ENCODE measurements around the gene BCAM. TPM values are rescaled to one million over a fixed set of nuclear protein-coding genes. Genes with fewer than 3 reads are reported as not detected.

Gene BCAM
- total and polyA plus RNA-seq, 2 of the 4 experiments (the other 2 are of a cell fraction) = 2.3 to 35.7 TPM

DNA sequence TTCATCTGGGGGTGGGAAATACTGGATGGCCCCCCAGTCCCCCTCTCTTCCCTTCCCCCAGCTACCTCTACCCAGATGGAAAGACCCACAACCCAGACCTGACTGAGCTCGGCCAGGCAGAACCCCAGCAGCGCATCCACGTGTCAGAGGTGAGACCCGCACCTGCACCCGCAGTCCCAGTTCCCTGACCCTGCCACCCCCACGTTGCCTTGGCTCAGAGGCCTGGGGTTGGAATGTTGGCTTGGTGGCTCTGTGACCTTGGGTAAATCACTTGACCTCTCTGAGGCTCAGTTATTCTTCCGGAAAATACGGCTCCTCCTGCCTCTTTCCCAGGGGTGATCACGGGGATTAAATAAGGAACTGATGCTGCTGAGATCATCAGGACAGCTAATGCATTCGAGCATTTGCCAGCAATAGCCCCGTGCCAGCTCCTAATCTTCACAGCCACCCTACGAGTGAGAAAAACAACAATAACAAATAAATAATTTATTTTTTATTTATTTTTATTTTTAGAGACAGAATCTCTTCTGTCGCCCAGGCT is 18.9 kb upstream of the BCAM start:
- H3K9ac ChIP-seq (ENCODE audit: low read depth, low read length) = no peak overlapping the region
- H2BK5ac ChIP-seq (ENCODE audit: low read depth, low read length, poor library complexity, severe bottlenecking) = no peak overlapping the region
- H3K14ac ChIP-seq (replicated peaks; ENCODE audit: low read depth, low read length) = no peak overlapping the region
- no peak overlapping the region for H2AFZ ChIP-seq (replicated peaks; ENCODE audit: low read length, poor library complexity)
- 70% methylated on average over 2 of the region's 13 CpGs; no CpG with 5 or more reads in 1 of the 2 experiments for WGBS, 2 experiments (ENCODE audit: extremely low coverage in 2 of 2, insufficient read length in 1 of 2)
- no peaks in the 10 kb centered on the region for H4K20me1 ChIP-seq (ENCODE audit: insufficient read depth, low read length)
- no peak overlapping the region for H3K23ac ChIP-seq (ENCODE audit: low read depth, low read length)
- no TSS peak for BruUV-seq (replicated peaks)
- H2AK5ac ChIP-seq (ENCODE audit: low read depth, low read length) = no peak overlapping the region
- DNase-seq (no peak), ATAC-seq (ENCODE audit: low read depth) (no peak)
- no peak overlapping the region for H2BK20ac ChIP-seq (ENCODE audit: low read depth, low read length)
- no peak for TF ChIP-seq MXI1 (IDR thresholded peaks at IDR 0.05; ENCODE audit: borderline replicate concordance, low read depth, low read length)
- H3K4me2 ChIP-seq (ENCODE audit: low read depth, low read length) = no peak overlapping the region
- H3K9me1 ChIP-seq (ENCODE audit: insufficient read depth, low read length) = no peaks in the 10 kb centered on the region
- H3K4me3 ChIP-seq (ENCODE audit: insufficient read depth, low read depth, low read length) = no peak overlapping the region
- CTCF ChIA-PET = no interaction called here
- no peaks in the 10 kb centered on the region for H3K27me3 ChIP-seq (ENCODE audit: control insufficient read depth, insufficient read depth, low read length)
- no peak overlapping the region for H3K4ac ChIP-seq (ENCODE audit: low read depth, low read length)
- no peak overlapping the region for H3K27ac ChIP-seq (ENCODE audit: insufficient read depth, low read length)
- no peaks in the 10 kb centered on the region for H3K4me1 ChIP-seq (ENCODE audit: control insufficient read depth, insufficient read depth, low read length)
- H3K56ac ChIP-seq (ENCODE audit: extremely low read depth, insufficient read depth, low read length) = no peak overlapping the region
- intact Hi-C loops (cut with micrococcal nuclease) (no loop called here), in situ Hi-C loops (cut with MboI; ENCODE audit: low sequenced_read_pairs) (loop anchor here (25.0 kb wide), 1 partner anchor 228 kb away; no protein-coding TSS in a partner anchor), dilution Hi-C loops (cut with HindIII; ENCODE audit: low sequenced_read_pairs, unreplicated experiment) (no loop called here)
- no peak overlapping the region for H4K91ac ChIP-seq (ENCODE audit: insufficient read depth, low read depth, low read length)
- H2BK15ac ChIP-seq (ENCODE audit: low read depth, low read length) = no peak overlapping the region
- POLR2A ChIA-PET (ENCODE audit: unreplicated experiment) = no interaction called here
- no peaks in the 10 kb centered on the region for H3K79me1 ChIP-seq (ENCODE audit: low read depth in 1 of 2, low read length in 2 of 2)
- no peak overlapping the region for H3K18ac ChIP-seq (ENCODE audit: low read depth, low read length)
- no peaks in the 10 kb centered on the region for H3K9me3 ChIP-seq (ENCODE audit: control insufficient read depth, insufficient read depth, low read length)
- no peak overlapping the region for H4K5ac ChIP-seq (ENCODE audit: low read depth, low read length)
- H2AK9ac ChIP-seq (replicated peaks; ENCODE audit: low read depth, low read length, poor library complexity) = no peak overlapping the region
- H3K36me3 ChIP-seq (ENCODE audit: control insufficient read depth, insufficient read depth, low read length) = no peaks in the 10 kb centered on the region
- H4K8ac ChIP-seq (ENCODE audit: low read depth in 2 of 2, low read length in 2 of 2) = no peak overlapping the region
- H2BK120ac ChIP-seq (ENCODE audit: low read depth, low read length) = no peak overlapping the region
